ENCODE results near the gene MT1H.
"Not testable (repeated sequence)": the region's sequence is repeated elsewhere in the genome, so short reads cannot be mapped to it uniquely, and the experiment has no call there.

MT1H gene

DNA sequence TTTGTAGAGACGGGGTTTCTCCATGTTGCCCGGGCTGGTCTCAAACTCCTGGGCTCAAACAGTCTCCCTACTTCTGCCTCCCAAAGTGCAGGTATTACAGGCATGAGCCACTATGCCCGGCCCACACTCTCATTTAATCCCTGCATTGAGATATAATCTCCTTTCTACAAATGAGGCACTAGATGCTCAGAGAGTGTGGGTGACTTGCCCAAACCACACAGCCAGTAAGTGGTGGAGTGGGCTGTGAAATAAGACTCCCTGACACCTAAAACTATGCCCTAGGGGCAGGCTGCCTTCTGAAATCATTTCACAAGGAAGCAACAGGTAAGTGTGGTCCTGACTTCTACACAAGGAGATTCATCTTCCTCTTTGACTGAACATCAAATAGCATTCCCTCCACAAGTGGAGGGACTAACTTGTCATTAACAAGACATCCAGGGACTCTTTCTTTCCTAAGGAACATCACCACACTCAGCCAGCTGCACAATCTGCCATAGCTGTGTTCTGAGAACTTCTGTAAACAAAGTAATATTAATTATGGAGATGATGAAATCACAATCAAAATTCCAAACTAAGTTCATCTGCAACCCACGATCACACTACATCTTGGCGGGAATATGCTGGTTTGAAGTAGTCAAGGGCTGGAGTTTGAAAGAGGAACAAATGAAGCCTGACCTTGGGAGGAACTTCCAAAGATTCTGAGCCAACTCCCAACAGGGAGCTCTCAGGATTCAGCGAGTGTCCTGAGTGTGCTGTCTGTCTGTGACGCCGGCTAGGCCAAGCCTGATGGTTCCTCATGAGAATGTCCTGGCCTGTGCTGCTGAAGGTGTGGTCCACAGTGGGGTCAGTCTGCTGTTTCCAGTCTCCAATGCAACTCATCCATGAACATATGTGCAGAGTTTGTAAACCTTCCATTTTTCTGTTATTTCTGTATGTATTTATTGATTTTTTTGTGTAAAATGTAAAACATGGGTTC lies 4.0 kb upstream of the MT1H start:
- not testable (repeated sequence) for DNase-seq

DNA sequence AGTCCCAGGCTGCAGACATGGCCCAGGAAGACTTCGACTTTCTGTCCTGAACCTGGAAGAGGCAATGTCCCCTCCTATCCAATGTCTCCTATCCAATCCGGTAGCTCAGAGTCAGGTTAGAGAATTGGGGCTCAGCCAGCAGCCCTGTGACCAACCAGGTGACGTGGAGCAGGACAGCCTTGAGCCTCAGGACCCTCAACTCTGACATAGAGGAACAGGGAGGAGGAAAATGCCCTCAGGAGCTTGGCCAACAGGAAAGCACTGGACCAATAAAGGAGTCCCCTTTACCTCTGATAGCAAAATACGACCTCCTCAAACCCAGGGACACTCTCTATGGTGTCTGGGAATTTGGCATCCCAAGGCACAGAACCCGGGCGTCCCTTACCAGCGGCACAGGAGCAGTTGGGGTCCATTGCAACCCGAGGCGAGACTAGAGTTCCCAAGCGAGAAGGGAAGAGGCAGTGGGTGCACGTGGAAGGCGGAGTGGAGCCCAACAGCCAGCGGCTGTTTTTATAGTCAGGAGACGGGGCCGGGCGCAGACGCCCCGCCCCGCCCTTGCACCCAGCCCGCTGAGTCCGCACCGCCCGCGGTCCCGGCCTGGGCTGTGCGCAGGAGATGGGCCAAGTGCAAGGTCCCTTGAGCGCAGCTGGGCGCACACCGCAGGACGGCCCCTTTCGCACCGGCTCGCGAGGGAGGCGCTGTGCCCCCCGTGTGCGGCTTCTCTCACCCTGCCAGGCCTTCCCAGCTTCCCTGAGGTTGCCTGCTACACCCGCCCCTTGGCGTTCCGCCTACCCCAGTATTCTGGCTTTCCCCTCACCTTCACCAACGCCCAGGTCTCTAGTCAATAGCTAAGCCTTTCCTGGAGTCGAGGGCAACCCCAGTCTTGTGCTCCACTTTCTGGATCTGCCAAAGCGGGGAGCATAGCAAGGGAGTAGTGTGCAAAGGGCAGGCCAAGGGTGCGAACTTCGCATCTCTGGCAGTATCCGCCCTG lies 1.7 kb upstream of the MT1H start, which contains the start of gene MT1G:
TSS of gene MT1G (minus strand) at position 485 of the 991 bp plus-strand sequence. CDS start at position 413, 72 bp downstream.
- DNase-seq: peak; percentile 81 to 91 (median 86)

DNA sequence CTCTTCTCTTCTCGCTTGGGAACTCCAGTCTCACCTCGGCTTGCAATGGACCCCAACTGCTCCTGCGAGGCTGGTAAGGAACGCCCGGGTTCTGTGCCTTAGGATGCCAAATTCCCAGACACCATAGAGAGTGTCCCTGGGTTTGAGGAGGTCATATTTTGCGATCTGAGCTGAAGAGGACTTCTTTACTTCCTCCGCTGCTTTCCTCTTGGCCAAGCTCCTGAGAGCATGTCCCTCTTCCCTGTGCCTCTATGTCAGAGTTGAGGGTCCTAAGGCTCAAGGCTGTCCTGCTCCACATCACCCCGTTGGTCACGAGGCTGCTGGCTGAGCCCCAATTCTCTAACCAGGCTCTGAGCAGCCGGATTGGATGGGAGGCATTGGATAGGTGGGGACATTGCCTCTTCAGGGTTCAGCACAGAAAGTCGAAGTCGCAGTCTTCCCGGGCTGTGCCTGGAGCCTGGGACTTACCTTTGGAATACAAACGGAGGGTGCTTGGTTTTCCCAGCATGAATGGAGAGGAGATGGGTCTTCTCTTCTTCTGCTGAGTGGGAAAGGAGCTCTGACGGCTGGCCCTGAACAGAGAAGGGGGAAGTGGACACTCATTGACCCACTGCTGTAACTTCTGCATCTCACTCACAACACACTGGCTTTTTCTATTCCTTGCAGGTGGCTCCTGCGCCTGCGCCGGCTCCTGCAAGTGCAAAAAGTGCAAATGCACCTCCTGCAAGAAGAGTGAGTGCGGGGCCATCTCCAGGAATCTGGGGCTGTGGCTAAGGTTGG lies 416 bp downstream of the MT1H start:
- peak; percentile 24 to 67 (median 62) for DNase-seq

- no peak for DNase-seq
These were observed 963 bp downstream of the MT1H start for GRCh38 chr16:56670620-56670934.

GRCh38 chr16:56671691-56672090 lies 2.1 kb downstream of the MT1H start:
- DNase-seq: peak; percentile 30 to 46 (median 40)

DNA sequence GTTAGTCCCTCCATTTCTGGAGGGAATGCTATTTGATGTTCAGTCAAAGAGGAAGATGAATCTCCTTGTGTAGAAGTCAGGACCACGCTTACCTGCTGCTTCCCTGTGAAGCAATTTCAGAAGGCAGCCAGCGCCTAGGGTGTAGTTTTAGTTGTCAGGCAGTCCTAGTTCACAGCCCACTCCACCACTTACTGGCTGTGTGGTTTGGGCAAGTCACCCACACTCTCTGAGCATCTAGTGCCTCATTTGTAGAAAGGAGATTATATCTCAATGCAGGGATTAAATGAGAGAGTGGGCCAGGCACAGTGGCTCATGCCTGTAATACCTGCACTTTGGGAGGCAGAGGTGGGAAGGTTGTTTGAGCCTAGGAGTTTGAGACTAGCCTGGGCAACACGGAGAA lies 2.6 kb downstream of the MT1H start:
- DNase-seq: not testable (repeated sequence)

DNA sequence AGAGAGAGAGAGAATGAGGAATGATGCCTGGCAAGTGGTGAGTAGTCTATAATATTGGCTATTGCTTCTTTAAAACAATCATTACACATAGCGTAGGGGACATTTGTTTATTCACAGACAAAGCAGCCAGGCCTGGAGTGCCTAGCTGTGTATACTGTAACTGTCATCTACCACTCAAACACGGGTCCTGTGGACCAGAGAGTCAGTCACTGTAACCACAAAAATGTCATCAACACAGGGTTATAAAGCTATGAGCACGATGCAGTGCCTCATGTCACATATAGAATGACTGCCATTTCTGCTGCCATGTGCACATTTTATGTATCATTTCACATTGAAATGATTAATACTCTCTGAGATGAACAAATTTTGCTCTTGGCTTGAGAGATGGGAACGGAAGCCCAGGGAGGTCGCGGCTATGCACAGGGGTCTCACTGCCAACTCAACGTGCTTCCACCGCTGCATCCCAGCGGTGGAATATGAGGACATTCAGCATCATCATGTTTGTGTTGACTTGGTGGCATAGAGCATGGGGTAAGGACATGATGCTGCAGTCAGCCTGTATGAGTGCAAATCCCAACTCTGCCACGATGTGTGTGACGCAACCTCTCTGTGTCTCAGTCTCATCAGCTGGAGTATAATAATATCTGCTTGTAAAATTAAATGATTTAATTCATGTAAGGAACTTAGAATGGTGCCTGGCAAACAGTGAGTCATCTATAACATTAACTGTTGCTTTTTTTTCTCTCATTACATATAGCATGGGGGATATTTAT lies 3.3 kb downstream of the MT1H start:
- DNase-seq: no peak

- peak; percentile 51 to 62 (median 60) for DNase-seq
These were observed 4.3 kb downstream of the MT1H start for GRCh38 chr16:56673921-56674320.

- not testable (repeated sequence) for DNase-seq
These were observed 5.0 kb downstream of the MT1H start for GRCh38 chr16:56674570-56674969.

- no peak for DNase-seq
These were observed 6.1 kb downstream of the MT1H start for GRCh38 chr16:56675685-56676210.

GRCh38 chr16:56677474-56677873 lies 7.9 kb downstream of the MT1H start:
- no peak for DNase-seq

- DNase-seq: no peak
These were observed 9.6 kb downstream of the MT1H start for GRCh38 chr16:56679078-56679730.

GRCh38 chr16:56679818-56680217 lies 10.2 kb downstream of the MT1H start:
- peak in 3 of 4 experiments; percentile 32 to 48 (median 47) for DNase-seq

DNA sequence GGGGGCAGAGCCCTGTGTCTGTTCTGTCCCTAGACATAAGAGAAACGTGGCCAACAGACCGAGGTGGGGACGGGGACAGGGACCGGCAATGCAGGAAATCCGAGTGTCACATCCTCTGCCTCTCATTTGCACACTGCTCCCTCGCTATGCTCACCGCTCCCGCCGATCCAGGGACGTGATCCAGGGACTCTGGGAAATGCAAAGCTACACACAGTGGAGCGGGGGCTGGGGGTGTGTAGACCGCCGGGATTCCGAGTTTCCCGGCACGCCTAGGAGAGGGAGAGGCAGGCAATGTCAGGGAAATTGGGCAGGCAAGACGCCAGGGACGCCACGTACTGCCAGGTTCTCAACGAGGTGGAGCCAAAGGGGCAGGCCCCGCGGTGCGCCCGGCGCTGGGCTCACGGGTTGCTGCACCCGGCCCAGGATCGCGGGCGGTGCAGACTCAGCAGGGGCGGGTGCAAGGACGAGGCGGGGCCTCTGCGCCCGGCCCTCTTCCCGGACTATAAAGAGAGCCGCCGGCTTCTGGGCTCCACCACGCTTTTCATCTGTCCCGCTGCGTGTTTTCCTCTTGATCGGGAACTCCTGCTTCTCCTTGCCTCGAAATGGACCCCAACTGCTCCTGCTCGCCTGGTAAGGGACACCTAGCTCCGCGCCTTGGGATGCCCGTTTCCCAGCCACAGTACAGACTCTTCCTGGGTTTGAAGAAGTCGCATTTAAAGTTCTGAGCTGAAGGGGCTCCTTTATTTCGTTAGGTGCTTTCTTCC lies 12.5 kb downstream of the MT1H start, which contains the start of gene MT1X:
TSS of gene MT1X (plus strand) at position 532 of the 764 bp plus-strand sequence. CDS start at position 603, 71 bp downstream.
- peak; percentile 94 to 98 (median 95) for DNase-seq

DNA sequence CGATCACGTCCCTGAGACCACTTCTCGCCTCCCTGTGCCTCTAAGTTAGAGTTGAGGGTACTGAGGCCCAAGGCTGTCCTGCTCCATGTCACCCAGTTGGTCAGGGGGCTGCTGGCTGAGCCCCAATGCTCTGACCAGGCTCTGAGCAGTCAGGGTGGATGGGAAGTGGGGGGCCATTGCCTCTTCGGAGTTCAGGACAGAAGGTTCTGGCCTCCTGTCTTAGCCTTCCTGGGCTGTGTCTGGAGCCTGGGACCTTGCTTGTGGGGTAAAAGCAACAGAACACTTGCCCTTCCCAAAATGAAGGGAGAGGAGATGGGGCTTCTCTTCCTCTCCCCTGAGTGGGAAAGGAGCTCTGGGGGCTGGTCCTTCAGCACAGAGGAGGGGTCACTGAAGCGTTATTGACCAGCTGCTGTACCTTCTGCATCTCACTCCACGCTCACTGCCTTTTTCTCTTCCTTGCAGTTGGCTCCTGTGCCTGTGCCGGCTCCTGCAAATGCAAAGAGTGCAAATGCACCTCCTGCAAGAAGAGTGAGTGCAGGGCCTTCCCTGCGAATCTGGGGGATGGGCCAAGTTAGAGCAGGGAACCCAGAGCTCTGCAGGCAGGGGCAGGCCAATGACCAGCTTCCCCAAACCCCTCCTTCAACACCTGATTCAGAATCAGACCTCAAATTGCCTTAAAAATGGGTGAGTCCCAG lies 13.2 kb downstream of the MT1H start:
- DNase-seq: peak in 1 of 4 experiments; percentile 15

GRCh38 chr16:56683424-56684172 lies 14.0 kb downstream of the MT1H start:
- no peak for DNase-seq

DNA sequence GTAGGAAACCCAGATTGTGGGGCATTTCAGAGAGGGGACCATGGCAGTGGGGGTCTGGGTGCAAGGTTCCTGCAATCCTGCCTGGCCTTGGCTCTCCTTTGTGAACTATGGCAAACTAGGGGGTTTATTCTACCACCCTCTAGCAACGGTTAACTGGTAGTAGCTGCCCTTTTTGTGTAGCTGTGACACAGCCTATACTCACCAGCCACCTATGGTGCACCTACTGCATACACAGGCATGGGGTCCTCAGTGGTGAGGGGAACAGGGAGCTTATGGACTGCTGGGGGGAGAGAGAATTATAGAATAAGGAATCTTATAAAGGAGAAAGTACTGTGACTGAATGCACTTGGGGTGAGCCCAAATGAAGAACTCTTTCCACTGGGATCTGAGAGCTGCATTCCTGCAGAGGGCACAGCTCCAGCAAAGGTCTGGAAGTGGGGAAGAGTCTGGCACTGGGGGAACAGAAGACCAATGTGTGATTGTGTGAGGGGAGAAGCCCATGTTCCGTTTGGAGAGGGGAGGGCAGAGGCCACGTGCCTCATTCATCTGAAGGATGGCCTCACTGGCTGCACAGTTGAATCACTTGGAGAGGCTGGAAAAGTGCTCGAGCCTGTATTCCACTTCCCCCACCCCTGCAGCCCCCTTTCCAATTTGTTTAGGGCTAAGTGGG lies 14.8 kb downstream of the MT1H start:
- DNase-seq: no peak

Measured in suppressor macrophage (primary cell).